GM19099 (cell line): ENCODE measurements around the gene GARIN3.

Experiments
- POLR2A ChIP-seq: IDR thresholded peaks from 3 replicates; pipeline ENCODE4 v1.6.1; 2011; ENCODE audit warnings: low read depth; ENCODE audit not compliant: insufficient read length; ENCODE audit errors: extremely low read depth

The GARIN3 gene

GRCh38 chr5:157121709-157122108 is 44.4 kb downstream of the GARIN3 start:
- no peak for TF ChIP-seq POLR2A

GRCh38 chr5:157120102-157120501 is 46.0 kb downstream of the GARIN3 start:
- no peak for TF ChIP-seq POLR2A

GRCh38 chr5:157116483-157116954 is 49.5 kb downstream of the GARIN3 start:
- TF ChIP-seq POLR2A: no peak

DNA sequence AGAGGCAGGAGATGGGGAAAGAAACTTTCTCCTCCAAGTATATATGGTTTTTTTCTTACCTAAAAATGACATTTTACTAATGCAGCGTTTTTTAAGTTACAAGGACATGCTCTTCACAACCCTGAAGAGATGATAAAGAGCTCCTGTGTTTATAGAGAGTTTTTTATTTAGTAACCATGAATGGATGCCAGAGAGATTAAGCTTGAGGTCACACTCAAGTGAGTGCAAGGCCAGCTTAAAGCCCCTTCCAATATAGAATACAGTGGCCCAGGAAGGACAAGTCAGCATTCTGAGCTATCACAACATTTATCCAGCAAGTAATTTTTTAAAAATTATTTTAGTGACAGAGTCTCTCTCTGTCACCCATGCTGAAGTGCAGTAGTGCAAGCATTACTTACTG is 50.6 kb downstream of the GARIN3 start:
- TF ChIP-seq POLR2A: no peak

GRCh38 chr5:157115012-157115411 is 51.1 kb downstream of the GARIN3 start:
- no peak for TF ChIP-seq POLR2A

DNA sequence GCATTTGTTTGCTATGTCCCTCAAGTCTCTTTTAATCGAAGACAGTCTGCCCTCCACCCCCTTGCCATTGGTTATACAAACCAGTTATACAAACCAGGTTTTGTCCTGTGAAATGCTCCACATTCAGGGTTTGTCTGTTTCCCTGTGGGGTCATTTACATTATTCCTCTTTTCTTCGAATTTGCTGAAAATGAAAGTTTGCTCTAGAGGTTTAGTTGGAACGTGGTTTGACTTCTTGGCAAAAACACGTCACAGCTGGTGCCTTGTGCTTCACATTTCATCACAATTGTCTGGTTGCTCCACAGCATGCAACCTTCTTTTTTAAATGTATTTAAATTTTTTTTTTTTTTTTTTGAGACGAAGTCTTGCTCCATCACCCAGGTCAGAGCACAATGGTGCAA is 53.1 kb downstream of the GARIN3 start:
- no peak for TF ChIP-seq POLR2A
